Measurements from ENCODE around the gene VSIG10L2. TPM values are rescaled to one million over a fixed set of nuclear protein-coding genes. Genes with fewer than 3 reads are reported as not detected.
"Not testable (repeated sequence)": the region's sequence is repeated elsewhere in the genome, so short reads cannot be mapped to it uniquely, and the experiment has no call there.

The VSIG10L2 gene
- total RNA-seq, 2 donors from 2014 or later, result not detected

GRCh38 chr11:125980436-125980835 lies 34.6 kb downstream of the VSIG10L2 start:
- no peaks in the 10 kb centered on the region for H3K36me3 Mint-ChIP-seq (ENCODE audit: low read depth)

GRCh38 chr11:125982348-125982730 lies 36.5 kb downstream of the VSIG10L2 start:
- no peak for ATAC-seq (replicated peaks)

More at GRCh38 chr11:125980436-125980835, 34.6 kb downstream of the VSIG10L2 start:
- H3K9me3 Mint-ChIP-seq, result no peaks in the 10 kb centered on the region
- no peaks in the 10 kb centered on the region for H3K27me3 Mint-ChIP-seq
- H3K4me1 Mint-ChIP-seq, result no peaks in the 10 kb centered on the region
- no peak for ATAC-seq (replicated peaks)
- no peak overlapping the region for H3K4me3 Mint-ChIP-seq
- H3K27ac Mint-ChIP-seq, result no peak overlapping the region

GRCh38 chr11:125985956-125986355 lies 40.1 kb downstream of the VSIG10L2 start:
- H3K36me3 Mint-ChIP-seq (ENCODE audit: low read depth); H3K4me3 Mint-ChIP-seq; ATAC-seq (replicated peaks); H3K9me3 Mint-ChIP-seq; H3K27me3 Mint-ChIP-seq; H3K4me1 Mint-ChIP-seq; H3K27ac Mint-ChIP-seq: not testable (repeated sequence)

More at GRCh38 chr11:125982348-125982730, 36.5 kb downstream of the VSIG10L2 start:
- Mint-ChIP-seq H3K27me3 (no peaks in the 10 kb centered on the region), H3K36me3 (ENCODE audit: low read depth) (no peaks in the 10 kb centered on the region), H3K4me3 (no peak overlapping the region), H3K27ac (no peak overlapping the region), H3K4me1 (no peaks in the 10 kb centered on the region), H3K9me3 (no peaks in the 10 kb centered on the region)

GRCh38 chr11:125987066-125987641 lies 41.3 kb downstream of the VSIG10L2 start:
- no peak overlapping the region for H3K4me3 Mint-ChIP-seq
- no peak for ATAC-seq (replicated peaks)
- no peak overlapping the region for H3K27ac Mint-ChIP-seq
- H3K9me3 Mint-ChIP-seq, result no peaks in the 10 kb centered on the region
- H3K27me3 Mint-ChIP-seq, result no peaks in the 10 kb centered on the region
- H3K36me3 Mint-ChIP-seq (ENCODE audit: low read depth), result no peaks in the 10 kb centered on the region
- H3K4me1 Mint-ChIP-seq, result peaks cover 5% of the 10 kb centered on the region

GRCh38 chr11:125990244-125990643 lies 44.4 kb downstream of the VSIG10L2 start:
- H3K9me3 Mint-ChIP-seq, result no peaks in the 10 kb centered on the region
- H3K27ac Mint-ChIP-seq, result no peak overlapping the region
- H3K27me3 Mint-ChIP-seq, result no peaks in the 10 kb centered on the region
- H3K4me1 Mint-ChIP-seq, result peaks cover 8% of the 10 kb centered on the region
- H3K36me3 Mint-ChIP-seq (ENCODE audit: low read depth), result no peaks in the 10 kb centered on the region
- no peak overlapping the region for H3K4me3 Mint-ChIP-seq
- ATAC-seq (replicated peaks), result peak; percentile 72

- Mint-ChIP-seq H3K27me3 (no peaks in the 10 kb centered on the region), H3K27ac (no peak overlapping the region), H3K36me3 (ENCODE audit: low read depth) (no peaks in the 10 kb centered on the region), H3K4me3 (no peak overlapping the region), H3K9me3 (no peaks in the 10 kb centered on the region), H3K4me1 (peaks cover 13% of the 10 kb centered on the region)
- ATAC-seq (replicated peaks), result no peak
Observed at GRCh38 chr11:125992893-125993292, 47.0 kb downstream of the VSIG10L2 start.

- no peak for ATAC-seq (replicated peaks)
- Mint-ChIP-seq H3K36me3 (ENCODE audit: low read depth) (no peaks in the 10 kb centered on the region), H3K9me3 (no peaks in the 10 kb centered on the region), H3K4me3 (no peak overlapping the region), H3K27me3 (no peaks in the 10 kb centered on the region), H3K27ac (no peak overlapping the region), H3K4me1 (peaks cover 13% of the 10 kb centered on the region)
Observed at GRCh38 chr11:125994509-125994908, 48.7 kb downstream of the VSIG10L2 start.

GRCh38 chr11:125995313-125995712 lies 49.5 kb downstream of the VSIG10L2 start:
- Mint-ChIP-seq H3K4me1 (peaks cover 9% of the 10 kb centered on the region), H3K9me3 (no peaks in the 10 kb centered on the region), H3K4me3 (no peak overlapping the region), H3K27ac (no peak overlapping the region), H3K27me3 (no peaks in the 10 kb centered on the region), H3K36me3 (ENCODE audit: low read depth) (no peaks in the 10 kb centered on the region)
- ATAC-seq (replicated peaks), result peak; percentile 98

GRCh38 chr11:125998267-125998666 lies 52.4 kb downstream of the VSIG10L2 start:
- Mint-ChIP-seq H3K36me3 (ENCODE audit: low read depth) (no peaks in the 10 kb centered on the region), H3K4me1 (peaks cover 14% of the 10 kb centered on the region), H3K4me3 (no peak overlapping the region), H3K27ac (no peak overlapping the region), H3K9me3 (no peaks in the 10 kb centered on the region), H3K27me3 (no peaks in the 10 kb centered on the region)
- no peak for ATAC-seq (replicated peaks)

- H3K4me1 Mint-ChIP-seq, result peaks cover 14% of the 10 kb centered on the region
- no peak overlapping the region for H3K27ac Mint-ChIP-seq
- no peak for ATAC-seq (replicated peaks)
- H3K27me3 Mint-ChIP-seq, result no peaks in the 10 kb centered on the region
- no peaks in the 10 kb centered on the region for H3K9me3 Mint-ChIP-seq
- no peak overlapping the region for H3K4me3 Mint-ChIP-seq
- no peaks in the 10 kb centered on the region for H3K36me3 Mint-ChIP-seq (ENCODE audit: low read depth)
Observed at GRCh38 chr11:125999234-125999880, 53.5 kb downstream of the VSIG10L2 start.

GRCh38 chr11:126002181-126002580 lies 56.3 kb downstream of the VSIG10L2 start:
- Mint-ChIP-seq H3K27me3 (no peaks in the 10 kb centered on the region), H3K27ac (no peak overlapping the region), H3K9me3 (no peaks in the 10 kb centered on the region), H3K4me1 (peaks cover 7% of the 10 kb centered on the region), H3K4me3 (no peak overlapping the region), H3K36me3 (ENCODE audit: low read depth) (no peaks in the 10 kb centered on the region)
- peak; percentile 44 for ATAC-seq (replicated peaks)

Other genes with a start within 250 kb of the VSIG10L2 start
- not detected for gene PATE1, start 199.8 kb upstream of the VSIG10L2 start, total RNA-seq
- gene PATE2, start 167.2 kb upstream of the VSIG10L2 start, total RNA-seq, result not detected
- not detected for gene PATE3, start 157.9 kb upstream of the VSIG10L2 start, total RNA-seq
- not detected for gene PATE4, start 112.7 kb upstream of the VSIG10L2 start, total RNA-seq
- 1 to 10 TPM; 7.7 to 9.2 TPM for gene HYLS1, start 58.4 kb upstream of the VSIG10L2 start, total RNA-seq
- gene PUS3, start 42.8 kb upstream of the VSIG10L2 start, total RNA-seq, result 10 to 100 TPM; 13.1 to 15.9 TPM
- gene DDX25, start 41.5 kb upstream of the VSIG10L2 start, total RNA-seq, result under 1 TPM; 0.32 to 0.69 TPM
- gene CDON, start 116.8 kb downstream of the VSIG10L2 start, total RNA-seq, result 1 to 10 TPM; 1.8 to 2.6 TPM